Adrenal gland (tissue), 5 donors: ENCODE results near the gene GADD45B.

Experiments
- CTCF ChIP-seq, 6 experiments: fragments of 450-650 bp in 4 of 6; fragments of 200-600 bp in 2 of 6; sonication (generic) in 1 of 6; IDR thresholded peaks; 1 replicate in 5 of 6; 2 replicates in 1 of 6; pipeline versions ENCODE4 v1.5.1 to v1.8.0; 2016 to 2021; ENCODE audit warnings: antibody characterized with exemption in 6 of 6, mild to moderate bottlenecking in 2 of 6, moderate library complexity in 1 of 6
- POLR2A ChIP-seq, 2 donors: fragments of 450-650 bp; IDR thresholded peaks; one replicate each; pipeline ENCODE4 v1.6.1; 2017; ENCODE audit warnings: antibody characterized with exemption in 2 of 2, mild to moderate bottlenecking in 2 of 2, moderate library complexity in 1 of 2
- donor health status: DM: no; HTN: no; CAD: no.

- TF ChIP-seq CTCF (IDR thresholded peaks at IDR 0.05) (no peak), POLR2A (IDR thresholded peaks at IDR 0.05) (no peak)
Measured at GRCh38 chr19:2487090-2487489, 11.2 kb downstream of the GADD45B start.
